ENCODE results near the gene COL4A4. TPM values are rescaled to one million over a fixed set of nuclear protein-coding genes. Genes with fewer than 3 reads are reported as not detected.

COL4A4 gene
- total RNA-seq, 1 donor from 2014 or later: 8.9 TPM

DNA sequence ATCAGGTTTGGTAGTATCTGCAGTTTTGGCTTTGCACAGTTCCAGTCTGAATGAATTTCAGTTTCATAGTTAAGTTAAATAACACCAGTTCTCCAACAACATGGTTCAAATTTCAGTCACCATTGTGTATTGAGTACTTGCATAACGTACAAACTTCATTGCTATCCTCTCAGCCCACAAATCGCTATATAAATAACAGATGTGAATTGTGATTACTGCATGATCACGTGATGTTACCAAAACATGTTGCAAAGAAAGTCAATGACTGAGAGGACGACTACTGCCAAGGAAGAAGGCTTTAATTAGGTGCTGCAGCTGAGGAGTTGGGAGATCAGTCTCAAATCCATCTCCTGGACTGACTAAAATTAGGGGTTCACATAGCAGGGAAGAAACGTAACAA lies 48.2 kb downstream of the COL4A4 start:
- no peaks in the 10 kb centered on the region for H3K4me1 ChIP-seq
- peaks cover 20% of the 10 kb centered on the region for H3K36me3 ChIP-seq
- TF ChIP-seq, protein P1, sequence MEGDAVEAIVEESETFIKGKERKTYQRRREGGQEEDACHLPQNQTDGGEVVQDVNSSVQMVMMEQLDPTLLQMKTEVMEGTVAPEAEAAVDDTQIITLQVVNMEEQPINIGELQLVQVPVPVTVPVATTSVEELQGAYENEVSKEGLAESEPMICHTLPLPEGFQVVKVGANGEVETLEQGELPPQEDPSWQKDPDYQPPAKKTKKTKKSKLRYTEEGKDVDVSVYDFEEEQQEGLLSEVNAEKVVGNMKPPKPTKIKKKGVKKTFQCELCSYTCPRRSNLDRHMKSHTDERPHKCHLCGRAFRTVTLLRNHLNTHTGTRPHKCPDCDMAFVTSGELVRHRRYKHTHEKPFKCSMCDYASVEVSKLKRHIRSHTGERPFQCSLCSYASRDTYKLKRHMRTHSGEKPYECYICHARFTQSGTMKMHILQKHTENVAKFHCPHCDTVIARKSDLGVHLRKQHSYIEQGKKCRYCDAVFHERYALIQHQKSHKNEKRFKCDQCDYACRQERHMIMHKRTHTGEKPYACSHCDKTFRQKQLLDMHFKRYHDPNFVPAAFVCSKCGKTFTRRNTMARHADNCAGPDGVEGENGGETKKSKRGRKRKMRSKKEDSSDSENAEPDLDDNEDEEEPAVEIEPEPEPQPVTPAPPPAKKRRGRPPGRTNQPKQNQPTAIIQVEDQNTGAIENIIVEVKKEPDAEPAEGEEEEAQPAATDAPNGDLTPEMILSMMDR (IDR thresholded peaks at IDR 0.05; ENCODE audit: borderline replicate concordance): no peak
- intact Hi-C loops (cut with micrococcal nuclease): no loop called here
- H3K27ac ChIP-seq (replicated peaks): no peak overlapping the region
- DNase-seq: no peak
- H3K27me3 ChIP-seq (ENCODE audit: low read depth): no peaks in the 10 kb centered on the region
- no peaks in the 10 kb centered on the region for H3K9me3 ChIP-seq (replicated peaks)
- H3K4me3 ChIP-seq: no peak overlapping the region

DNA sequence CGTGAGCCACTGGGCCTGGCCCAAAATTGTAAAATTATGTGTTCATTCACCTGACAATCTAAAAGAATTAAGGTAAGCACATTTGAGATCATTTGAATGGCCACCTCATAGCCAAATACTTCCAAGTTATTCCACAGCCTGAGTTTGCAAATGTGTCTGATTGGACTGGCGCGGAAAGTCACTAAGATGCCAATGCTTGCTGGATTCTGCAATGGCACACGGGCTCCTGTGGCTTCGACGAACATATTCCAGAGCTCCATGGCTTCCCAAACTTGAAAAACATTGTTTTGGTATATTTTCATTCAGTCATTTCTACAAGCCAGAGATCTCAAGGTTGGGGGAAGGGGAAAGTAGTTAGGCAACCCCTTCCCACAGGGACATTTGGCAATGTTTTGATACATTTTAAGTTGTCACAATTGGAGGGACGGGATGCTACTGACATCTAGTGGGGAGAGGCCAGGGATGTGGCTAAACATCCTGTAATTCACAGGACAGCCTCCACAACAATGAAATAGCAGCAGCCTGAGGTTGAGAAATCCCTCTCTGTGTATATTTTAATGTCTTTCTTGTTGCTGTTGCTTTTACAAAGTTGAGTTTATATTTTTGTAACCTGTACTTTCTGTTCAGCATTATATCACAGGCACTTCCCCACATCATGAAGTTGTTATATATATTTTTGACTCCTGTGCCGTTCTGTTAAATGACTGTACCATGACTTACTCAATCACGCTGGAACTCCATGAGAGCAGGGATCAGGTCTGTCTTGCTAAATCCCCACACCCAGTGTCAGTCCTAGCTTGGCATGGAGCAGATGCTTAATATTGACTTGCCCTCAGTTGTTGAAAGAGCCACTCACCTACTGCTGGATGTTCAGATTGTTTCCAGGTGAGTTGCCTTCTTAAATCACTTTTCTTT lies 56.9 kb downstream of the COL4A4 start:
- Histone ChIP-seq H3K4me1 (no peaks in the 10 kb centered on the region), H3K27me3 (ENCODE audit: low read depth) (no peaks in the 10 kb centered on the region), H3K9me3 (replicated peaks) (no peaks in the 10 kb centered on the region), H3K36me3 (peaks cover 15% of the 10 kb centered on the region), H3K27ac (replicated peaks) (no peak overlapping the region), H3K4me3 (no peak overlapping the region)
- no peak for DNase-seq
- intact Hi-C loops (cut with micrococcal nuclease): no loop called here
- TF ChIP-seq, protein P1 (IDR thresholded peaks at IDR 0.05; ENCODE audit: borderline replicate concordance): peak; percentile 69

DNA sequence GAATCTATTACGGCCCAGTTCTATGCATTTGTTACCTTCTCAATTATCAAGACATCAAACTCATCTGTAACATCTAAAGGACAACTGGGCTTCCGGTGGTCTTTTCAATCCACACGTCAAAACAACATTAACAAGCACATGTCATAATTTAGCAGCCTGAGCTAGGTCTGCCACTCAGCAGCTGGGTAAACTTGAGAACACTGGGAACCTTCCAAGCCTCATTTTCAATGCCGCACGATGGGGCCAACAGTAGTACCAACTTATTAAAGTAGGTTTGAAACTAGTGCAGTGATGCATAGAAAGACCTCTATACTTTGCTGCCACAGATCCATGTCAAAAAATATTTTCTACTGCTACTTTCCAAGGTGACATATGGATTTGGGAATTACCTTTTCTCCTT lies 60.4 kb downstream of the COL4A4 start:
- Histone ChIP-seq H3K4me1 (no peaks in the 10 kb centered on the region), H3K27ac (replicated peaks) (no peak overlapping the region), H3K4me3 (no peak overlapping the region), H3K27me3 (ENCODE audit: low read depth) (no peaks in the 10 kb centered on the region), H3K9me3 (replicated peaks) (no peaks in the 10 kb centered on the region), H3K36me3 (peaks cover 14% of the 10 kb centered on the region)
- intact Hi-C loops (cut with micrococcal nuclease): no loop called here
- TF ChIP-seq, protein P1 (IDR thresholded peaks at IDR 0.05; ENCODE audit: borderline replicate concordance): no peak
- DNase-seq: no peak

DNA sequence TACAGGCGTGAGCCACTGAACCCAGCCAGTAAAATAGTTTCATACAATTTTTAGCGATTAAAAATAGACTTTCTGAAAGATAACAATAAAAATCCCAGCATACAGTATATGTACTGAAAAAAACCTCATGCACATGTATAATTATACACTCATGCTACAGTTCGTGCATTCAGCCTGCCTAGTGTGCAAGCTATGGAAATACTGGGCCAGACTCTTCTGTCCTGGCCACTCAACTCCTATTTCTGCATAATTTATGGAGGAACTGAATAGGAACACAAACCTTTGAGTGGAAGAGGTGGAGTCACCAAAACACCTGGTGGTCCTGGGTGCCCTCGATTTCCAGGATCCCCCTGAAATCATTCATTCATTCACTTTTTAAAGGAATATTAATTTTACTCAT lies 64.7 kb downstream of the COL4A4 start:
- intact Hi-C loops (cut with micrococcal nuclease): no loop called here
- no peak for DNase-seq
- Histone ChIP-seq H3K27ac (replicated peaks) (no peak overlapping the region), H3K4me1 (no peaks in the 10 kb centered on the region), H3K4me3 (no peak overlapping the region), H3K9me3 (replicated peaks) (no peaks in the 10 kb centered on the region), H3K27me3 (ENCODE audit: low read depth) (no peaks in the 10 kb centered on the region), H3K36me3 (peaks cover 35% of the 10 kb centered on the region)
- TF ChIP-seq, protein P1 (IDR thresholded peaks at IDR 0.05; ENCODE audit: borderline replicate concordance): no peak

DNA sequence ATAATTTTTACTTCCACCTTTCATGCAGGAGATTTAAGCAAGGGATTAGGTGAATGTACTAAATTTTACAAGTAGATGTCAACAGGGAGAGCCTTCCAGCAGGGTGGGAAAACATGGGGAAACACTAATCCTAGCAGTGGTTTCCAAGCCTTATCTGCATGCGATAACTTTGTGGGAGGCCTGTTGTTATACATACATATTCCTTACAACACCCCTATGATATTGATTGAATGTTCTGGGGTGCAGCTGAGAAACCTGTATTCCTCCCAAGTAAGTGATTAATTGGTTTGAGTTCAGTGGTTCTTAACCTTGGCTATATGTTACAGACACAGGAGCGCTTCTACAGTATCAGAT lies 65.9 kb downstream of the COL4A4 start:
- H3K27me3 ChIP-seq (ENCODE audit: low read depth): no peaks in the 10 kb centered on the region
- DNase-seq: no peak
- peaks cover 43% of the 10 kb centered on the region for H3K36me3 ChIP-seq
- intact Hi-C loops (cut with micrococcal nuclease): no loop called here
- TF ChIP-seq, protein P1 (IDR thresholded peaks at IDR 0.05; ENCODE audit: borderline replicate concordance): no peak
- H3K4me1 ChIP-seq: no peaks in the 10 kb centered on the region
- H3K27ac ChIP-seq (replicated peaks): no peak overlapping the region
- H3K9me3 ChIP-seq (replicated peaks): no peaks in the 10 kb centered on the region
- no peak overlapping the region for H3K4me3 ChIP-seq

Measured in left ventricle myocardium inferior (tissue), 1 donor.